SK-N-SH (cell line): ENCODE measurements around the gene INPPL1. TPM values are rescaled to one million over a fixed set of nuclear protein-coding genes. Genes with fewer than 3 reads are reported as not detected.

Experiments used
- CTCF ChIA-PET: fragments of 300-600, 350-600 bp; formaldehyde crosslinking; extraction: SDS; loops from one replicate; lab custom pipeline; 2021; lab: Yijun Ruan, JAX
- POLR2A ChIA-PET: fragments of 350-600 bp; sonication (Branson Sonifier 250); formaldehyde crosslinking; extraction: SDS; loops from one replicate; lab custom pipeline; 2020; ENCODE audit warnings: antibody characterized with exemption, inconsistent platforms; lab: Yijun Ruan, JAX
- DNase-seq: peaks from one replicate; pipeline ENCODE4 v3.0.0; 2012
- H2AFZ ChIP-seq: fragments of 200-600 bp; sonication (generic); 2 replicates; pipeline ENCODE4 v1.8.1; 2016; ENCODE audit warnings: antibody characterized with exemption, mild to moderate bottlenecking, low read depth
- H3F3A ChIP-seq: fragments of 200-600 bp; sonication (generic); replicated peaks from 2 replicates; pipeline ENCODE3; 2016; ENCODE audit warnings: antibody characterized with exemption, mild to moderate bottlenecking; ENCODE audit not compliant: insufficient read depth
- H3K27ac ChIP-seq, 2 experiments: fragments of 200-500 bp in 1 of 2; fragments of 200-600 bp in 1 of 2; sonication (Bioruptor generic) in 1 of 2; sonication (generic), shearing (Covaris generic) in 1 of 2; 2 replicates each; pipeline versions ENCODE4 v1.5.1 to v1.6.1; 2014 to 2016; ENCODE audit warnings: low read depth in 2 of 2, inconsistent platforms in 1 of 2, low read length in 1 of 2, mild to moderate bottlenecking in 1 of 2, mixed read lengths in 1 of 2
- H3K27me3 ChIP-seq: fragments of 200-600 bp; sonication (generic), shearing (Covaris generic); 2 replicates; pipeline ENCODE4 v1.6.1; 2016; ENCODE audit warnings: mixed run types; ENCODE audit not compliant: insufficient read depth
- H3K36me3 ChIP-seq, 2 experiments: fragments of 200-500 bp in 1 of 2; fragments of 200-600 bp in 1 of 2; sonication (Bioruptor generic) in 1 of 2; sonication (generic) in 1 of 2; replicated peaks in 1 of 2; 2 replicates each; pipeline versions ENCODE3 to v1.5.1; 2014 to 2016; ENCODE audit warnings: low read length in 1 of 2, mild to moderate bottlenecking in 1 of 2; ENCODE audit not compliant: insufficient read depth in 2 of 2, control insufficient read depth in 1 of 2
- H3K4me1 ChIP-seq, 2 experiments: fragments of 200-500 bp in 1 of 2; fragments of 200-600 bp in 1 of 2; sonication (Bioruptor generic) in 1 of 2; sonication (generic), shearing (Covaris generic) in 1 of 2; 2 replicates each; pipeline versions ENCODE4 v1.5.1 to v1.6.1; 2014 to 2016; ENCODE audit warnings: low read depth in 1 of 2, low read length in 1 of 2, mixed run types in 1 of 2; ENCODE audit not compliant: insufficient read depth in 2 of 2, control insufficient read depth in 1 of 2
- H3K4me2 ChIP-seq: fragments of 200-600 bp; sonication (generic), shearing (Covaris generic); 2 replicates; pipeline ENCODE4 v1.6.1; 2017; ENCODE audit warnings: mixed run types
- H3K4me3 ChIP-seq, 2 experiments: fragments of 200-500 bp in 1 of 2; fragments of 200-600 bp in 1 of 2; sonication (Bioruptor generic) in 1 of 2; sonication (generic), shearing (Covaris generic) in 1 of 2; 2 replicates each; pipeline versions ENCODE4 v1.5.1 to v1.8.1; 2014 to 2016; ENCODE audit warnings: low read depth in 2 of 2, inconsistent platforms in 1 of 2, low read length in 1 of 2, mild to moderate bottlenecking in 1 of 2, mixed read lengths in 1 of 2, moderate library complexity in 1 of 2
- H3K79me2 ChIP-seq: fragments of 200-600 bp; sonication (generic); 2 replicates; pipeline ENCODE4 v1.8.1; 2017; ENCODE audit warnings: mild to moderate bottlenecking; ENCODE audit not compliant: insufficient read depth
- H3K9ac ChIP-seq: fragments of 200-600 bp; sonication (generic); 2 replicates; pipeline ENCODE4 v1.6.1; 2017; ENCODE audit warnings: mixed run types
- H3K9me2 ChIP-seq: fragments of 200-600 bp; sonication (generic); 2 replicates; pipeline ENCODE4 v1.6.1; 2017; ENCODE audit warnings: mixed run types
- H3K9me3 ChIP-seq: fragments of 200-600 bp; sonication (generic); 2 replicates; pipeline ENCODE4 v1.6.1; 2017; ENCODE audit warnings: mixed run types, mild to moderate bottlenecking, moderate library complexity
- H4K20me1 ChIP-seq: fragments of 200-600 bp; sonication (generic); 2 replicates; pipeline ENCODE4 v1.6.1; 2017; ENCODE audit warnings: mild to moderate bottlenecking, mixed run types; ENCODE audit not compliant: insufficient read depth
- GATA2 ChIP-seq: sonication (generic); formaldehyde crosslinking; IDR thresholded peaks from 2 replicates; pipeline ENCODE4 v1.5.0; 2020; ENCODE audit warnings: mild to moderate bottlenecking, missing genetic modification reagents
- JUND ChIP-seq: IDR thresholded peaks from 2 replicates; pipeline ENCODE4 v1.4.0; 2012
- NRF1 ChIP-seq: IDR thresholded peaks from 2 replicates; pipeline ENCODE4 v1.6.1; 2012; ENCODE audit warnings: low read depth, mild to moderate bottlenecking, low read length
- PBX3 ChIP-seq: IDR thresholded peaks from 2 replicates; pipeline ENCODE4; 2012
- POLR2AphosphoS5 ChIP-seq: IDR thresholded peaks from 2 replicates; pipeline ENCODE4 v1.6.1; 2012; ENCODE audit warnings: low read depth, low read length
- RFX5 ChIP-seq: IDR thresholded peaks from 2 replicates; pipeline ENCODE4 v1.6.1; 2012; ENCODE audit warnings: mild to moderate bottlenecking, improper control_type of control experiment, low read length
- TEAD4 ChIP-seq: IDR thresholded peaks from 2 replicates; pipeline ENCODE4 v1.4.0; 2012; ENCODE audit warnings: mild to moderate bottlenecking, borderline replicate concordance; ENCODE audit not compliant: insufficient read depth
- USF1 ChIP-seq: IDR thresholded peaks from 2 replicates; pipeline ENCODE4 v1.4.0; 2012; ENCODE audit warnings: low read depth, borderline replicate concordance
- USF2 ChIP-seq: fragments of 150-350 bp; IDR thresholded peaks from 2 replicates; pipeline ENCODE4 v1.6.1; 2017; ENCODE audit warnings: antibody characterized with exemption, low read length, low read depth, borderline replicate concordance
- WGBS: methylation state at CpG from one replicate; pipeline ENCODE4 v1.1.6; 2017; ENCODE audit warnings: low lambda C conversion rate; 5-methylcytosine and 5-hydroxymethylcytosine counted together
- polyA plus RNA-seq, 3 experiments: library from polyadenylated mRNA; depleted of rRNA; stranded (reverse); fragments of >200 nt; gene quantifications; 2 replicates each; pipeline ENCODE4 v1.2.3, GENCODE V29; 2012

The INPPL1 gene
- polyA plus RNA-seq, 1 of the 3 experiments (the other 2 are of a cell fraction), result 123 TPM

- no peaks in the 10 kb centered on the region for H3K9me2 ChIP-seq
- H3K9me3 ChIP-seq, result no peaks in the 10 kb centered on the region
- peaks cover under 1 to 21% of the 10 kb centered on the region in 2 experiments; a peak in 2 of 4 replicates for H3K4me1 ChIP-seq
- 89% methylated on average over 13 of the region's 13 CpGs for WGBS
- peaks cover 28% of the 10 kb centered on the region for H4K20me1 ChIP-seq
- no peak overlapping the region for H3K4me3 ChIP-seq
- peaks cover 16% of the 10 kb centered on the region; the same call in 1 of the 2 replicates for H3K79me2 ChIP-seq
- CTCF ChIA-PET, result interaction anchor here (1.0 to 1.3 kb wide), 3 partner anchors 181 to 208 kb away, joined by 3 to 4 read pairs (median 3); no protein-coding TSS in a partner anchor
- H3K4me2 ChIP-seq, result no peak overlapping the region
- peaks cover 46% of the 10 kb centered on the region for H3F3A ChIP-seq
- POLR2A ChIA-PET, result interaction anchor here (0.7 to 2.2 kb wide), 4 partner anchors 10 to 198 kb away, joined by 3 to 9 read pairs (median 5); no protein-coding TSS in a partner anchor
- no peak overlapping the region; a peak in 1 of 4 replicates for H3K27ac ChIP-seq
- H3K27me3 ChIP-seq, result no peaks in the 10 kb centered on the region
- H3K36me3 ChIP-seq, result peaks cover 49 to 79% of the 10 kb centered on the region in 2 experiments
- DNase-seq, result no peak
- no peak overlapping the region for H3K9ac ChIP-seq
- H2AFZ ChIP-seq, result no peak overlapping the region
- TF ChIP-seq GATA2 (CRISPR knock-in tag), result no peak
- TF ChIP-seq JUND, result no peak
- no peak for TF ChIP-seq USF1
- no peak for TF ChIP-seq RFX5
- TF ChIP-seq POLR2AphosphoS5, result no peak
- no peak for TF ChIP-seq PBX3
- TF ChIP-seq USF2, result no peak
- TF ChIP-seq TEAD4, result no peak
Observed at GRCh38 chr11:72233056-72233772, 8.6 kb downstream of the INPPL1 start.

GRCh38 chr11:72233773-72234513 is 9.4 kb downstream of the INPPL1 start:
- Histone ChIP-seq H3K9me3 (no peaks in the 10 kb centered on the region), H3F3A (peaks cover 53% of the 10 kb centered on the region), H3K9ac (no peak overlapping the region), H3K4me1 (peaks cover 7 to 27% of the 10 kb centered on the region in 2 experiments; a peak in 2 of 4 replicates), H3K9me2 (no peaks in the 10 kb centered on the region), H3K4me3 (no peak overlapping the region), H4K20me1 (peaks cover 21% of the 10 kb centered on the region), H3K27me3 (no peaks in the 10 kb centered on the region), H3K4me2 (no peak overlapping the region), H3K36me3 (peaks cover 51 to 79% of the 10 kb centered on the region in 2 experiments), H3K27ac (peak overlapping the region; percentile 6 to 90; a peak in 3 of 4 replicates), H2AFZ (no peak overlapping the region), H3K79me2 (peaks cover 9% of the 10 kb centered on the region; the same call in 1 of the 2 replicates)
- no peak for TF ChIP-seq NRF1
- TF ChIP-seq POLR2AphosphoS5, result peak; percentile 17; the same call in 1 of the 2 replicates
- POLR2A ChIA-PET, result interaction anchor here (1.0 to 15.5 kb wide), 12 partner anchors 8 to 200 kb away, joined by 3 to 880 read pairs (median 54); partner anchors contain the start of genes CLPB and INPPL1
- WGBS, result 89% methylated on average over 8 of the region's 8 CpGs
- DNase-seq, result no peak
- CTCF ChIA-PET, result interaction anchor here (0.9 to 19.7 kb wide), 7 partner anchors 94 to 209 kb away, joined by 3 to 314 read pairs (median 4); partner anchors contain the start of gene CLPB
